AG04450 (cell line): ENCODE measurements around the gene HPS5. TPM values are rescaled to one million over a fixed set of nuclear protein-coding genes. Genes with fewer than 3 reads are reported as not detected.
"Not testable (repeated sequence)": the region's sequence is repeated elsewhere in the genome, so short reads cannot be mapped to it uniquely, and the experiment has no call there.

Experiments used
- CTCF ChIA-PET: fragments of 300-600, 350-600 bp; formaldehyde crosslinking; extraction: SDS; loops from one replicate; lab custom pipeline; 2022; ENCODE audit warnings: antibody characterized with exemption, inconsistent platforms; lab: Charles Lee
- POLR2A ChIA-PET: fragments of 350-600 bp; formaldehyde crosslinking; extraction: SDS; loops from one replicate; lab custom pipeline; 2021; ENCODE audit warnings: antibody characterized with exemption, inconsistent platforms; lab: Yijun Ruan, JAX
- DNase-seq: peaks from one replicate; pipeline ENCODE4 v3.0.0-alpha.2; 2011; ENCODE audit warnings: low read depth, low spot score
- H3K27ac ChIP-seq: one replicate; pipeline ENCODE4 v1.5.1; 2012; ENCODE audit warnings: low read depth, low read length, control low read depth
- H3K27me3 ChIP-seq: one replicate; pipeline ENCODE4 v1.6.0; 2012; ENCODE audit warnings: low read length; ENCODE audit not compliant: control insufficient read depth, insufficient read depth
- H3K4me3 ChIP-seq: 2 replicates; pipeline ENCODE4 v1.5.1; 2011; ENCODE audit warnings: mild to moderate bottlenecking, low read depth, low read length, control low read depth
- H3K9me3 ChIP-seq: 2 replicates; pipeline ENCODE4 v1.5.1; 2012; ENCODE audit warnings: low read length; ENCODE audit not compliant: control insufficient read depth, insufficient read depth
- polyA plus RNA-seq: library from polyadenylated mRNA; depleted of rRNA; stranded (reverse); fragments of >200 nt; gene quantifications from 2 replicates; pipeline ENCODE4 v1.2.3, GENCODE V29; 2011
- TF ChIP-seq, protein P1 (sequence below): IDR thresholded peaks from 2 replicates; pipeline ENCODE4 v1.5.1; 2011; ENCODE audit warnings: low read depth, low read length, control low read depth, inconsistent platforms

Gene HPS5
- polyA plus RNA-seq, 1 experiment, result 14.9 TPM

DNA sequence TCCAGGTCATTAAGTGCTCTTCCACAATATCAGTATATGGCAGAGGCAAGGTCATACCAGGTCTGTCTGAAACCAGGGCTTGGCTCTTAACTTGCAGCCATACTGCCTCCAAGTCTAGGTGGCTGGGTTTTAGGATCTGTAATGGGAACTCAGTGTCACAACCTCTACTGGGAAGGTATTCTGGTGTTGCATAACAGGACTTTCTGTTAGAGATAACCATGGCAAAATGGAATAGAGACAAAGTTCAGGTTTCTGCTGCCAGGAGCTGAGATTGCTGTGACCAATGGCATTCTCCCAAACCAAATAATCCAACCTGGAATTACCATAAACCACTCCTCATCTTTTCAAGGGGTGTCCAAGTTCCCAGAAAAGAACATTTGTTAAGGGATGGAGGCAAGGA, 62.7 kb downstream of the HPS5 start:
- TF ChIP-seq, protein P1, sequence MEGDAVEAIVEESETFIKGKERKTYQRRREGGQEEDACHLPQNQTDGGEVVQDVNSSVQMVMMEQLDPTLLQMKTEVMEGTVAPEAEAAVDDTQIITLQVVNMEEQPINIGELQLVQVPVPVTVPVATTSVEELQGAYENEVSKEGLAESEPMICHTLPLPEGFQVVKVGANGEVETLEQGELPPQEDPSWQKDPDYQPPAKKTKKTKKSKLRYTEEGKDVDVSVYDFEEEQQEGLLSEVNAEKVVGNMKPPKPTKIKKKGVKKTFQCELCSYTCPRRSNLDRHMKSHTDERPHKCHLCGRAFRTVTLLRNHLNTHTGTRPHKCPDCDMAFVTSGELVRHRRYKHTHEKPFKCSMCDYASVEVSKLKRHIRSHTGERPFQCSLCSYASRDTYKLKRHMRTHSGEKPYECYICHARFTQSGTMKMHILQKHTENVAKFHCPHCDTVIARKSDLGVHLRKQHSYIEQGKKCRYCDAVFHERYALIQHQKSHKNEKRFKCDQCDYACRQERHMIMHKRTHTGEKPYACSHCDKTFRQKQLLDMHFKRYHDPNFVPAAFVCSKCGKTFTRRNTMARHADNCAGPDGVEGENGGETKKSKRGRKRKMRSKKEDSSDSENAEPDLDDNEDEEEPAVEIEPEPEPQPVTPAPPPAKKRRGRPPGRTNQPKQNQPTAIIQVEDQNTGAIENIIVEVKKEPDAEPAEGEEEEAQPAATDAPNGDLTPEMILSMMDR, result no peak
- ChIA-PET CTCF (interaction anchor here (0.6 to 3.0 kb wide), 2 partner anchors 16 to 22 kb away, joined by 3 to 9 read pairs; no protein-coding TSS in a partner anchor), POLR2A (no interaction called here)
- DNase-seq, result no peak
- no peaks in the 10 kb centered on the region for H3K27me3 ChIP-seq
- H3K27ac ChIP-seq, result no peak overlapping the region
- H3K9me3 ChIP-seq, result no peaks in the 10 kb centered on the region
- no peak overlapping the region for H3K4me3 ChIP-seq

DNA sequence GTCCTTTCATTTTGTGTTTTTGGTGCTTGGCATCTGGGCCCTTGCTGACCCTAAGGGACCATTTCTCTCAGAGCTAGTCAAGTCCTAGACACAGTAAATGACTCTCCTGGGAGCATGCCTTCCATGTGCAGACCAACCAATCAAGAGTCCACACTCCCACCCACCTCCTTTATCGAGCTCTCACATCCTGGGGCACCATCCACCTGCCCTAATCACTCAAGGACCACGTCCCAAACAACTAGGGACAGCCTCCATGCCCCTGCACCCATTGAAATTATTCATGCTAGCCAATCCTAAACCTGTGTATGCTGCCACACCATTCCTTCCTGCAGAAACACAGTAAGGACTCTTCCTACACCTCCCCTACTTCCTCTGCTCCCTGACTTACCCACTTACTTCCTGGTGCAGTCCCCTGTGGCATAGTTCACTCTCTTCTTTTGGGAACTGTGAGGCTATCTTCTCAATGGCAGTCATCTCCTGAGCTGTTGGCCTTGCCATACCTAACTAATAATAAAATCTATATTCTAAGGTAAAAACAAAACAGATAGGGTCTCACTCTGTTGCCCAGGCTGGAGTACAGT, 67.1 kb downstream of the HPS5 start:
- Histone ChIP-seq H3K4me3 (no peak overlapping the region), H3K9me3 (no peaks in the 10 kb centered on the region), H3K27ac (no peak overlapping the region), H3K27me3 (peaks cover 2% of the 10 kb centered on the region)
- ChIA-PET POLR2A (no interaction called here), CTCF (no interaction called here)
- DNase-seq, result no peak
- TF ChIP-seq, protein P1, result no peak

DNA sequence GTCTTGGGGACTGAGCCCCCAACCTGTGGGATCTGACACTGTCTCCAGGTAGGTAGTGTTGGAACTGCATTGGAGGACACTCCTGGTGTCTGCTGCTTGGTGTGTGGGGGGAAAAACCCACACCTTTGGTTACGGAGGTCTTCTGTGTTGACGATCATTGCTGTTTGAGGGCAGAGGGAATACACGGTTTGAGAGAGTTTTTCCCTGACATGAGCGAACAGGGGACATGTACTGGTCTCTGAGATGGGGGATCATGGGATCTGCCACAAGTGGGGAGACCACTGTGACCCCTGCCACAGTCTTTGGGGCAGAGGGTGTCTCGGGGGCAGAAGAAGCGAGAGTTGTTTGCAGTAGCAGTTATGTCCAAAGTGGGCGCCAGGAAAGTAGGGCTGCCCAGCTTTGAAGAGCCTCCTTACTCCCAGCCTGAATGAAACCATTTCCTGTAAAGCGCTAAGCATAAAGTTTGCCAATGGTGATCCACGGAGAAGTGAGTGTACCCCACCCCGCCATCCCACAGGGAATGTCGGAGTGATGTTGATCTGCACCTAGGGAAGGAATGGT, 68.1 kb downstream of the HPS5 start:
- Histone ChIP-seq H3K27me3 (peaks cover 5% of the 10 kb centered on the region), H3K9me3 (no peaks in the 10 kb centered on the region), H3K27ac (no peak overlapping the region), H3K4me3 (no peak overlapping the region)
- POLR2A ChIA-PET, result no interaction called here
- CTCF ChIA-PET, result no interaction called here
- no peak for DNase-seq
- TF ChIP-seq, protein P1, result no peak

DNA sequence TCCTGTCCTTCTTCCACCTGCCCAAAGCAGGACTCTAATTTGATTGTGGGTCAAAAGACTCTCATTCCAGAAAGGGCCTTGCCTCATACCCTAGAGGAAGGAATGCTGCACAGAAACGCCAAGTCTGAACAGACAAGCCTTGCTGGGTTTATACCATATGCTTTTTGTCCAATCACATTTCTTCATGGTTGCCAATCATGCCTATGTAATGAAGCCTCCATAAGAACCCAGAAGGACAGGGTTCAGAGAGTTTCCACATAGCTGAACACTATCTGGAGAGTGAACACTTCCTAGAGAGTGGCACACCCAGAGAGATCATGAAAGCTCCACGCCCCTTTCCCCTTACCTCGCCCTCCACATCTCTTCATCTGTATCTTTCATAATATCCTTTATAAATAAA, 68.7 kb downstream of the HPS5 start:
- TF ChIP-seq, protein P1, result no peak
- Histone ChIP-seq H3K4me3 (no peak overlapping the region), H3K27ac (no peak overlapping the region), H3K27me3 (peaks cover 9% of the 10 kb centered on the region), H3K9me3 (no peaks in the 10 kb centered on the region)
- POLR2A ChIA-PET, result no interaction called here
- DNase-seq, result no peak
- CTCF ChIA-PET, result interaction anchor here (1.4 kb wide), 1 partner anchor 9 kb away, joined by 7 read pairs; no protein-coding TSS in a partner anchor

DNA sequence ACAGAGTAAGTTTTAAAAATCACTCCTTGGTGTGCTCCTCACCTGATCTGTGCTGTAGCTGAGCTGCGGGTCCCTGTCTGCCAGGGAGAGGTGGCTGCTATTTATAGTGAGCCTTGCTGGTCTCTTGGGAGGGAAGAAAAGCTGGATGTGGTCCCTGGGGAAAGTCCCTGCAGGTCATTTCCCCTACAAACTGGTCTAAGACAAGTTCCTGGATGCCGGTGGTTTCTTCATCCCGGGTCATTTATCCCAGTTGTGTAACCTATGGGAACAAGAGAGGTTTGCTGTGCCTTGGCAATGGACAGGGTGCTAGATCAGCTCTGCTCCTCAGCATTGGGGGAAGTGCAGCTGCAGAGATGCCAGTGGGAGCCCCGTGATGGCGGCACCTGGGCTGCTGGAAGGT, 73.4 kb downstream of the HPS5 start, which contains the start of gene SAA2:
TSS of gene SAA2 (minus strand) at position 108 of the 400 bp plus-strand sequence. CDS start 657 bp downstream, outside the sequence.
- ChIA-PET CTCF (no interaction called here), POLR2A (no interaction called here)
- Histone ChIP-seq H3K27me3 (peaks cover 9% of the 10 kb centered on the region), H3K27ac (no peak within 1 kb of the TSS), H3K9me3 (no peaks in the 10 kb centered on the region), H3K4me3 (no peak within 1 kb of the TSS)
- no peak for DNase-seq
- TF ChIP-seq, protein P1, result no peak

DNA sequence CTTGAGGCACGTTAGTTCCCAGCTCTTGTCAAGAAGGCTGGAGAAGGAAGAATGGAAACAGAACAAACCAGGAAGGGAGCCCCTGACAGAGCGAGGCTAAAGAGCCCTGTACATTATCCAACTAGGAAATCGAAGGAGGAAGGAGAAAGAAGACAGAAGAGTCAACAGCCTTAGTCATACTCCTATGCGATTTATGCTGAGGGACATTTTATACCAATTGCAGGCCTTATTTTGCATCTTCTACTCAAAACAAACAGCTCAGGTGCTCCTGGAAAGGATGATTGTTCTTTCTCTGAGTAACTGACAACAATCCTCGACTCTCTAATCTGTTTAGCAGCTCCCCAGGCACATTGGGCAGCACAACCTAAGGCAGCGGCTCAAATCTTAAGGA, 74.8 kb downstream of the HPS5 start:
- H3K27me3 ChIP-seq, POLR2A ChIA-PET, H3K4me3 ChIP-seq, CTCF ChIA-PET, DNase-seq, H3K27ac ChIP-seq, H3K9me3 ChIP-seq: not testable (repeated sequence)

DNA sequence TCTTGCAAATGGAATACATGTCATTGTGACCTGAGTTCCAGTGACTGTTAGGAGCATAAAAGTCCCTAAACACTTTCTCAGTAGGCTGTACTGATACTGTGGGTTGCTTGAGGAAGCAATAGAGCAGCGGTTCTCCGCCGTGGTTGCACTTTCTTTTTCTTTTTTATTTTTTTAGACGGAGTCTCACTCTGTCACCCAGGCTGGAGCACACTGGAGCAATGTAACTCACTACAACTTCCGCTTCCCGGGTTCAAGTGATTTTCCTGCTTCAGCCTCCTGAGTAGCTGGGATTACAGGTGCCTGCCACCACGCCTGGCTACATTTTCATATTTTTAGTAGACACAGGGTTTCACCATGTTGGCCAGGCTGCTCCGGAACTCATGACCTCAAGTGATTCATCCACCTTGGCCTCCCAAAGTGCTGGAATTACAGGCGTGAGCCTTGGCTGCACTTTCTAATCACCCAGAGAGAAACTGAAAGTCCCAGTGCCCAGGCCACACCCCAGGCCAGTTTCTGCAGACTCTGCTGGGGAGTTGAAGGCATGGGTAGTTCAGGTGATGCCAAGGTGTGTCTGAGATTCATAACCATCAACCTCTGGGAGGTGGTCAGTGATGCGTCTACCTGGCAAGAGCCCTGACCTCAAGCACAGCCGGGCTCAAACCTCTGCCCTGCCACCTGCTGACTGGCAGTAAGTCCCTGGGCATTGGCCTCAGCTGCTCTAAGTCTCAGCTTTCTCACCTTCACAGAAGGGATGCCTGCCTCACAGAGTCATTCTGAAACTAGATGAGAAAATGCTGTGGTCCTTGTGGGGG, 75.4 kb downstream of the HPS5 start:
- CTCF ChIA-PET, H3K27ac ChIP-seq, POLR2A ChIA-PET: not testable (repeated sequence)

More for the DNA sequence above, 75.4 kb downstream of the HPS5 start:
- H3K27me3 ChIP-seq, H3K9me3 ChIP-seq, DNase-seq, H3K4me3 ChIP-seq: not testable (repeated sequence)
